T-helper 17 cell (primary cell): ENCODE data around the gene TECRL. TPM values are rescaled to one million over a fixed set of nuclear protein-coding genes. Genes with fewer than 3 reads are reported as not detected.

Source experiments
- ATAC-seq: fragments of 150-1000 bp; cut with Tn5 transposase; 2 replicates; pipeline ENCODE4 v1.10.0; 2021; ENCODE audit warnings: mild to moderate bottlenecking, moderate library complexity
- DNase-seq, 3 donors: peaks; one replicate each; pipeline versions ENCODE4 v3.0.0 to v3.0.0-alpha.2; 2020 to 2021
- H3K9me3 ChIP-seq: one replicate; pipeline ENCODE4 v1.7.0; 2013; ENCODE audit warnings: low read length, mild to moderate bottlenecking; ENCODE audit not compliant: control insufficient read depth, poor library complexity, severe bottlenecking
- H3K27ac Mint-ChIP-seq: one replicate; pipeline ENCODE4 v1.8.0; 2022; ENCODE audit warnings: mild to moderate bottlenecking, moderate library complexity, mixed read lengths
- H3K27me3 Mint-ChIP-seq: one replicate; pipeline ENCODE4 v1.8.0; 2022; ENCODE audit warnings: mixed read lengths
- H3K36me3 Mint-ChIP-seq: one replicate; pipeline ENCODE4 v1.8.0; 2022; ENCODE audit warnings: low read depth, mixed read lengths
- H3K4me1 Mint-ChIP-seq: one replicate; pipeline ENCODE4 v1.8.0; 2022; ENCODE audit warnings: mild to moderate bottlenecking, mixed read lengths
- H3K4me3 Mint-ChIP-seq: one replicate; pipeline ENCODE4 v1.8.0; 2022; ENCODE audit warnings: mild to moderate bottlenecking, moderate library complexity, mixed read lengths
- total RNA-seq, 4 donors: library from RNA in 2 of 4; stranded (reverse) in 2 of 4; gene quantifications; one replicate each; pipeline ENCODE4 v1.2.3 and lab custom pipeline; 2022 to 2026

The TECRL gene
- total RNA-seq, 2 donors from 2014 or later = not detected

DNA sequence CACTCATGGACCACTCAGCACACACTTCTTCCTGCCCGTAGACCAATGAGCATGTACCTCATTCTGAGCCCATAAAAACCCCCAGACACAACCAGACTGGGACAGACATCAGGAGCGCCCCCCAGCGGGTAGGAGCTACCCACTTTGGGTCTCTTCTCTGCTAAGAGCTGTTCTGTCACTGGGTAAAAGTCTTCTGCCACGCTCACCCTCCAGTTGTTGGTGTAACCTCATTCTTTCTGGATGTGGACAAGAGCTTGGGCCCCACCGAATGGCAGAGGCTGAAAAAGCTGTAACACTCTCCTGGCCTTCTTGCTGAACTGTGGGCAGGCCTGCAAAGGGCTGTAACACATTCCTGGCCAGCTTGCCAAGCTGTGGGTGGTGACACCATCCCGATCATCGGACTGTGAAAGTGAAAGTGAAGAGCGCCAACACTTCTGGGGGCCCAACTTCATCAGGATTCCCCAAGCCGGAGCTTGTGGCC lies 137.6 kb downstream of the TECRL start:
- no peaks in the 10 kb centered on the region for H3K36me3 Mint-ChIP-seq
- no peak overlapping the region for H3K27ac Mint-ChIP-seq
- peaks cover 2% of the 10 kb centered on the region for H3K9me3 ChIP-seq
- H3K27me3 Mint-ChIP-seq = no peaks in the 10 kb centered on the region
- ATAC-seq = no peak
- no peak for DNase-seq
- H3K4me3 Mint-ChIP-seq = no peak overlapping the region
- no peaks in the 10 kb centered on the region for H3K4me1 Mint-ChIP-seq

DNA sequence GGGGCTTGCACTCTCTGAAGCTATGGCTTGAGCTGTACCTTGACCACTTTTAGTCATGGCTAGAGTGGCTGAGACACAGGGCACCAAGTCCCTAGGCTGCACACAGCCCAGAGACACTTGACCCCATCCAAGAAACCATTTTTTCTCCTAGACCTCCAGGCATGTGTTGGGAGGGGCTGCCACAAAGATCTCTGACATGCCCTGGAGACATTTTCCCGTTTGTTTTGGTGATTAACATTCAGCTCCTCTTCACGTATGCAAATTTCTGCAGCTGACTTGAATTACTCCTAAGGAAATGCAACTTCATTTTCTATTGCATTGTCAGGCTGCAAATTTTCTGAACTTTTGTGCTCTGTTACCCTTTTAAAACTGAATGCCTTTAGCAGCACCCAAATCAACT lies 142.6 kb downstream of the TECRL start:
- DNase-seq (no peak), ATAC-seq (no peak)
- Mint-ChIP-seq H3K27me3 (no peaks in the 10 kb centered on the region), H3K36me3 (no peaks in the 10 kb centered on the region), H3K4me1 (no peaks in the 10 kb centered on the region), H3K4me3 (no peak overlapping the region), H3K27ac (no peak overlapping the region)
- peaks cover 2% of the 10 kb centered on the region for H3K9me3 ChIP-seq

DNA sequence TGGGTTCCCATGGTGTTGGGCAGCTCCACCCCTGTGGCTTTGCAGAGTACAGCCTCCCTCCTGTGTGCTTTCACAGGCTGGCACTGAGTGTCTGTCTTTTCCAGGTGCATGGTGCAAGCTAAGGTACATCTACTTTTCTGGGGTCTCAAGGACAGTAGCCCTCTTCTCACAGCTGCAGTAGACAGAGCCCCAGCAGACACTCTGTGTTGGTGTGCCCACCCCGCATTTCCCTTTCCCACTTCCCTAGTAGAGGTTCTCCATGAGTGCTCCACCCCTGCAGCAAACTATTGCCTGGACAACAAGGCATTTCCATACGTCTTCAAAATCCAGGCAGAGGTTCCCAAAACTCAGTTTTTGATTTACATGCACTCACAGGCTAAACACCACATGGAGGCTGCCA lies 143.0 kb downstream of the TECRL start:
- peaks cover 2% of the 10 kb centered on the region for H3K9me3 ChIP-seq
- Mint-ChIP-seq H3K4me1 (no peaks in the 10 kb centered on the region), H3K27me3 (no peaks in the 10 kb centered on the region), H3K27ac (no peak overlapping the region), H3K4me3 (no peak overlapping the region), H3K36me3 (no peaks in the 10 kb centered on the region)
- ATAC-seq (no peak), DNase-seq (no peak)

DNA sequence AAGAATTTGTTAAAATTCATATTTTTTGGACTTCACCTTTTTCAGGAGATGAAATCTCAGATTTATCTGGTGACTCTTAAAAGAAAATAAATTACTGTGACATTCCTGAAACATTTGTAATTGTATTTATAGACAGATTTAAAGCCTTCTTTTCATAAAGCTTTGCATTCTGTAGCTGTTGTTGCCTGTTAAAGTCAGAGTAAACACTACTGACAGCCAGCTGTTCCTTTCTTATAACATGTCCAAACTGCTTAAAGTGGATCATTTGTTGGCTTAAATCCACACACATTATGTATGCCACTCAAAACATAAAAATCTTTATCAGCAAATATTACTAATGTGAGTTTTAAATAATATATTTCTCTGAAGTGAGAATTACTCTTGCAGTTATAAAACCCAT lies 157.5 kb downstream of the TECRL start:
- no peaks in the 10 kb centered on the region for H3K4me1 Mint-ChIP-seq
- no peak for ATAC-seq
- H3K4me3 Mint-ChIP-seq = no peak overlapping the region
- H3K9me3 ChIP-seq = no peaks in the 10 kb centered on the region
- DNase-seq = no peak
- H3K27ac Mint-ChIP-seq = no peak overlapping the region
- no peaks in the 10 kb centered on the region for H3K36me3 Mint-ChIP-seq
- H3K27me3 Mint-ChIP-seq = no peaks in the 10 kb centered on the region

DNA sequence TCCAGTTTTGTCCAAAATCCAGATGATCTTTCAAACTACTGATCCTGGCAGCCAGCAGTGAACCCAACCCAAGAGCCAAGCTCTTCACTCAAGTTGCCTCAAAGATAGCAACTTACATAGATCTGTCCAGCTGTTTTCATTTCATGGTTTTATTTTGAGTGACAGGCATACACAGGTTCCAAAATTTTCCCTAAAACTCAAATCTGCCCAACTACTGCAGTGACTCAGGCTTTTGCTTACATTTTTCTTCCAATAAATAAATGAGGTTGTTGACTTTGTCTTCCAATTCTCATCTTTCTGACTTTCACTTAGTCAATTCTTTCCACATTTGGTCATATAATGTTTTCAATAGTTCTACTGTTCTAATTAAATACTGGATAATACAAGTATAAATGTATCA lies 158.8 kb downstream of the TECRL start:
- H3K4me1 Mint-ChIP-seq = no peaks in the 10 kb centered on the region

DNA sequence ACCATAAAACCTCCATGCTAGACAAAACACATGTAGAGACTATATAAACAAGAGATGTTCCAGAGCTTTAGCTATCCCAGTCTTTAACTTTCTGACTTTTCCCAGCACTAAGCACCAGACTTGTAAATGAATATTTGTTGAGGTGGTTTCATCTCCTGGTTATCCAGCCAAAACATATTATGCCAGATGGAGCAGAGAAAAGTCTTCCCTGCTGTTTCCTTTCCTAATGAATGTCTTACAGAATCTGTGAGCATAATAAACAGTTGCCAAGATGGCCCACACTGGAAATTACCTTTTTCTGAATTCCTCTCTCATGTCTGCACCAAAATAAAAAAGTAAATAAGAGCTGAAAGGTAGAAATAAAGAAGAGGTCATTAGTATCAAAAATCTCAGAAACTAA lies 159.2 kb downstream of the TECRL start:
- H3K9me3 ChIP-seq = no peaks in the 10 kb centered on the region
- Mint-ChIP-seq H3K4me1 (no peaks in the 10 kb centered on the region), H3K27me3 (no peaks in the 10 kb centered on the region), H3K36me3 (no peaks in the 10 kb centered on the region), H3K4me3 (no peak overlapping the region), H3K27ac (no peak overlapping the region)
- DNase-seq (no peak), ATAC-seq (no peak)

More for the DNA sequence above, 158.8 kb downstream of the TECRL start:
- Mint-ChIP-seq H3K27ac (no peak overlapping the region), H3K4me3 (no peak overlapping the region), H3K36me3 (no peaks in the 10 kb centered on the region), H3K27me3 (no peaks in the 10 kb centered on the region)
- H3K9me3 ChIP-seq = no peaks in the 10 kb centered on the region
- DNase-seq (no peak), ATAC-seq (no peak)

DNA sequence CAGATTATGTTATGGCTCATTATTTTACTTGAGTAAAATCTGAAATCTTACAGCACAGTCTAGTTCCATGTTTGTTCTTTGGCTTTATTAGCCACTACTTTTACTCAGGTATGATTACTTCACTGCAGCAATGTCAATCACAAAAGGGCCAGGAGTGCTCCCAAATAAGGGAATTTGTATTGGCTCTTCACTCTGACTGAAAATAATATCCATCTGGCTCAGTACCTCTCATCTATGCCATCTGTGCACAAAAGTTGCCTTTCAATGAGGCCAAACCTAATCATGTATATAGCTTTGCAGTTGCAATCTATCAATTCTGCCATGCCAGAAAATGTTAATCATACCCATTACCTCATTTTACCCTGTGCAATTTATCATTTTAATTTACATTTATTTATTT lies 161.1 kb downstream of the TECRL start:
- DNase-seq (no peak), ATAC-seq (no peak)
- Mint-ChIP-seq H3K4me3 (no peak overlapping the region), H3K27ac (no peak overlapping the region), H3K4me1 (no peaks in the 10 kb centered on the region), H3K36me3 (no peaks in the 10 kb centered on the region), H3K27me3 (no peaks in the 10 kb centered on the region)
- no peaks in the 10 kb centered on the region for H3K9me3 ChIP-seq

DNA sequence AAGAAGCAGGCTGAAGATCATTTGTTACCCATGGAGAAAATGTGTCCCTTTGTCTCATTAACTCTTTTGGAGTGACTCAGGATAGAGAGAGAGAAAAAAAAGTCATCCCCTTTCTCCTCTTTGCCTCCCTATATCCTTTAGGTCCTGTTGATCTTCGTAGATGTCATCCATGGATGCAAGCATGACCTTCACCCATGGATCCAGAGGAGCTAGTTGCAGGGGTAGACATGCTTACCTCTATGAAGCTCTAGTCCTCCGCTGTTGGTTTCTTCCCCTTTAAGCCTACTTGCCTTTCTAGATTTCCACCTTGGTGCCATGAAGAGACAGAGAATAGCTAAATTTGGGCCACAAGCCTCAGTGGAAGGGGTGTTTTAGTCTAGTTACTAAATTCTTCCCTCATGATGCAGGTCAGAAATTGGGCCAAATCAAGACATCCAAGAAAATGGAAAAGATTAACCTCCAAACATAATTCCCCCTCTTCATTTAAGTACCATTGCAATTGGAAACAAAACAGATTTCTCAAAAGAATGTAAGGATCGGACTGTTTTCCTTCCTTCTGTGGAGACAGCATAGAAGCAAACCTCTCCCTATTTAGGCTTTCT lies 178.4 kb downstream of the TECRL start:
- no peaks in the 10 kb centered on the region for H3K36me3 Mint-ChIP-seq
- DNase-seq = no peak
- no peak for ATAC-seq
- no peaks in the 10 kb centered on the region for H3K4me1 Mint-ChIP-seq
- H3K27ac Mint-ChIP-seq = no peak overlapping the region
- H3K9me3 ChIP-seq = no peaks in the 10 kb centered on the region
- H3K27me3 Mint-ChIP-seq = no peaks in the 10 kb centered on the region
- H3K4me3 Mint-ChIP-seq = no peak overlapping the region
